Stomach (tissue), 9 donors: Measurements from ENCODE around the gene ZNF354C. TPM values are rescaled to one million over a fixed set of nuclear protein-coding genes. Genes with fewer than 3 reads are reported as not detected.

Source experiments
- DNase-seq, 2 donors: peaks; one replicate each; pipeline versions ENCODE4 v3.0.0 to v3.0.0-alpha.2; 2013 to 2019
- H3K27ac ChIP-seq, 5 donors: fragments of 200-600 bp in 4 of 5; sonication (generic) in 4 of 5; one replicate each; pipeline ENCODE4 v1.5.1; 2013 to 2019; ENCODE audit warnings: mild to moderate bottlenecking in 1 of 5, moderate library complexity in 1 of 5
- H3K27me3 ChIP-seq, 3 donors: fragments of 200-600 bp; sonication (generic); one replicate each; pipeline ENCODE4 v1.5.1; 2017 to 2019; ENCODE audit warnings: mixed run types in 1 of 3
- H3K36me3 ChIP-seq, 4 donors: fragments of 200-600 bp; sonication (generic); 1 replicate in 3 of 4; 2 replicates in 1 of 4; pipeline ENCODE4 v1.5.1; 2016 to 2019
- H3K4me1 ChIP-seq, 4 donors: fragments of 200-600 bp; sonication (generic); one replicate each; pipeline ENCODE4 v1.5.1; 2016 to 2019
- H3K4me3 ChIP-seq, 4 donors: fragments of 200-600 bp; sonication (generic) in 3 of 4; one replicate each; pipeline ENCODE4 v1.5.1; 2016 to 2019; ENCODE audit warnings: mild to moderate bottlenecking in 1 of 4
- H3K9me3 ChIP-seq, 4 donors: fragments of 200-600 bp; sonication (generic); one replicate each; pipeline ENCODE4 v1.5.1; 2016 to 2019
- CTCF ChIP-seq, 7 experiments: fragments of 450-650 bp in 4 of 7; fragments of 200-600 bp in 3 of 7; sonication (generic) in 3 of 7; IDR thresholded peaks; one replicate each; pipeline ENCODE4 v1.5.1; 2016 to 2019; ENCODE audit warnings: antibody characterized with exemption in 7 of 7, control low read depth in 2 of 7, mild to moderate bottlenecking in 1 of 7
- EP300 ChIP-seq: sonication (generic); formaldehyde crosslinking; IDR thresholded peaks from one replicate; pipeline ENCODE4 v1.6.1; 2017; ENCODE audit warnings: antibody characterized with exemption
- POLR2A ChIP-seq, 4 donors: fragments of 450-650 bp; IDR thresholded peaks; one replicate each; pipeline ENCODE4 v1.6.1; 2016; ENCODE audit warnings: antibody characterized with exemption in 4 of 4, control low read depth in 2 of 4, mild to moderate bottlenecking in 1 of 4, moderate library complexity in 1 of 4
- POLR2AphosphoS5 ChIP-seq, 3 donors: sonication (generic); formaldehyde crosslinking; IDR thresholded peaks; one replicate each; pipeline ENCODE4 v1.6.1; 2016; ENCODE audit warnings: antibody characterized with exemption in 3 of 3
- WGBS, 5 donors: extraction: QIAGEN DNeasy Blood & Tissue Kit in 3 of 5; methylation state at CpG; one replicate each; pipeline versions ENCODE4 v1.1.5 to v1.1.7; 2013 to 2018; 5-methylcytosine and 5-hydroxymethylcytosine counted together
- intact Hi-C: fragments of 100-400 bp; cut with DNase I; formaldehyde crosslinking; loops from one replicate; pipeline ENCODE4 v1.15.1; 2023; ENCODE audit warnings: low total_unique reads
- polyA plus RNA-seq, 3 donors: library from polyadenylated mRNA; stranded (reverse); fragments of 200-250 nt; gene quantifications; one replicate each; pipeline ENCODE4 v1.2.3, GENCODE V29; 2013
- total RNA-seq, 5 donors: library from RNA; depleted of rRNA; stranded (reverse); fragments of >200 nt; gene quantifications; one replicate each; pipeline versions ENCODE4 v1.1.0 to v1.2.3, GENCODE V29; 2014 to 2016
- donor health status: healthy with polysubstance abuse.
- donor health status: Bipolar disorder and iron deficiency.
- donor health status: healthy.

ZNF354C gene
- total and polyA plus RNA-seq, 8 donors, result 0.92 to 13.6 (median 1.3) TPM; not detected in 1

GRCh38 chr5:179118756-179119414 lies 58.7 kb downstream of the ZNF354C start:
- H3K4me3 ChIP-seq, result no peak overlapping the region
- no peak for DNase-seq
- intact Hi-C loops, result no loop called here
- no peaks in the 10 kb centered on the region for H3K27me3 ChIP-seq
- no peaks in the 10 kb centered on the region for H3K4me1 ChIP-seq
- TF ChIP-seq POLR2AphosphoS5 (IDR thresholded peaks at IDR 0.05) (no peak), POLR2A (IDR thresholded peaks at IDR 0.05) (no peak), CTCF (IDR thresholded peaks at IDR 0.05) (no peak), EP300 (no peak)
- no peak overlapping the region for H3K27ac ChIP-seq
- H3K36me3 ChIP-seq, result peaks cover 0 to 38% (median 12%) of the 10 kb centered on the region in 4 donors
- 82 to 94% (median 89%) methylated on average over 10 of the region's 10 CpGs for WGBS, 5 donors
- H3K9me3 ChIP-seq, result peaks cover 6 to 91% (median 64%) of the 10 kb centered on the region in 4 donors

DNA sequence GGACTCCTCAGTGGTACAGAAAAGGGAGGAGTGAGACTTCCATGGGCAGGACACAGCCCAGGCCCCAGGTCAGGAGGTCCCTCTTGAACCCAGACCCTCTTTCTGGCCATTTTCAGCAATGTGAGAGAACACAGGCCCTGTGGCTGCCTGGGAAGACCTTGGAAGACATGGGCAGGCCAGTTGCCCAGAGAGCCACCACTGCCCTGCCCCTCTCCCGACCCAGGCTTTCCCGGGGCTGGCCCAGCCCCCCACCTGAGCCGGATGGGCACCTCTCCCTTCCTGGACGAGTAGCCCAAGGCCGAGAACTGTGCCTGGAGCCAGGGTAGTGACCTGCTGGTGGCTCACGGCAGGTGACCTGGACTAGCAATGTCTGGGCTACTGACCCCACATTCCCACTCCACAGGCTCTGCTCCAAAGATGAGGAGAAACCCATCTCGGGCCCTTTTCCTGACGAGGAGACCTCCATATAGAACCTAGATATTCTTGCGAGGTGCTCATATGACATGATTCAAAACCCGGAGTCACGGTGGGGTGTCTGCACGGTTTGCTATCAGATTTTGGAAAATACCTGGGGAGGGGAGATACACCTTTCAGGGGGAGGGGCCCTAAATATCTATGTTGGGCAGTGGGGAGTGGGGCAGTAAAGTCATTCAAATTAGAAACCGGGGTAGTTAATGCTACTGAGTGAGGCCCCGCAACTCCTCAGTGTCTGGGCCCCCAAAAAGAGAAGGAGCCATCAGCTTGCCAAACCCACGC lies 59.4 kb downstream of the ZNF354C start:
- TF ChIP-seq POLR2A (IDR thresholded peaks at IDR 0.05) (no peak), POLR2AphosphoS5 (IDR thresholded peaks at IDR 0.05) (no peak), EP300 (no peak), CTCF (IDR thresholded peaks at IDR 0.05) (no peak)
- Histone ChIP-seq H3K36me3 (peaks cover 0 to 33% (median 10%) of the 10 kb centered on the region in 4 donors), H3K27me3 (no peaks in the 10 kb centered on the region), H3K4me3 (no peak overlapping the region), H3K4me1 (no peaks in the 10 kb centered on the region), H3K27ac (no peak overlapping the region), H3K9me3 (peaks cover 6 to 91% (median 60%) of the 10 kb centered on the region in 4 donors)
- WGBS, 5 donors, result 90 to 95% (median 91%) methylated on average over 15 of the region's 15 CpGs
- intact Hi-C loops, result no loop called here
- peak in 1 of 2 donors; percentile 21 for DNase-seq

DNA sequence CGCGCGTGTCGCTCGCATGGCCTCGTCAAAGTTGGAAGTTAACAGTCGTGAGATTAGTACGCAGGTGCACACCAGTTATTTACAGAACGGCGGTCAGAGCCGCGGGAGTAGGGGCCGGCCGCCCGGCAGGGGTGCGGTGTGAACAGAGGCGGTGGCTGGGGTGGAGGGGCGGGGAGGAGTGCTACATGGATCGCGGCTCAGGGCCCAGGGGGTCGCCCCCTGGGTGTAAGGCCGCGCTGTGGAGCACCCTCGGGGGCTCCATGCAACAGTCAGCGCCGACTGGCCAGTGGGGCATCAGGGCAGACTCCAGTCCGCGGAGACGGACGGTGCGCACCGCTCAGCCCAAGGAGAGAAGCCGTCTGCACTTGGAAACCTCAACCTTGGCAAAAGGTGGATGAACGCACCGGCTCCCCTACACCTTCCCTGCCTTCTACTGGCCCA lies 60.3 kb downstream of the ZNF354C start:
- Histone ChIP-seq H3K27ac (no peak overlapping the region), H3K9me3 (peaks cover 6 to 90% (median 56%) of the 10 kb centered on the region in 4 donors), H3K27me3 (no peaks in the 10 kb centered on the region), H3K4me3 (no peak overlapping the region), H3K4me1 (no peaks in the 10 kb centered on the region), H3K36me3 (peaks cover 0 to 34% (median 12%) of the 10 kb centered on the region in 4 donors)
- WGBS, 5 donors, result 85 to 95% (median 93%) methylated on average over 22 to 35 of the region's 35 CpGs
- intact Hi-C loops, result no loop called here
- TF ChIP-seq CTCF (IDR thresholded peaks at IDR 0.05), result no peak
- TF ChIP-seq POLR2AphosphoS5 (IDR thresholded peaks at IDR 0.05), result no peak
- no peak for TF ChIP-seq EP300
- no peak for TF ChIP-seq POLR2A (IDR thresholded peaks at IDR 0.05)
- DNase-seq, result peak in 1 of 2 donors; percentile 16

GRCh38 chr5:179120951-179121666 lies 60.9 kb downstream of the ZNF354C start:
- H3K27ac ChIP-seq, result no peak overlapping the region
- H3K36me3 ChIP-seq, result peaks cover 0 to 31% (median 14%) of the 10 kb centered on the region in 4 donors
- H3K27me3 ChIP-seq, result no peaks in the 10 kb centered on the region
- H3K4me3 ChIP-seq, result no peak overlapping the region
- peaks cover 6 to 87% (median 53%) of the 10 kb centered on the region in 4 donors for H3K9me3 ChIP-seq
- 61 to 90% (median 87%) methylated on average over 57 to 75 of the region's 75 CpGs for WGBS, 5 donors
- TF ChIP-seq CTCF (IDR thresholded peaks at IDR 0.05) (no peak), EP300 (no peak), POLR2A (IDR thresholded peaks at IDR 0.05) (no peak), POLR2AphosphoS5 (IDR thresholded peaks at IDR 0.05) (no peak)
- intact Hi-C loops, result no loop called here
- no peaks in the 10 kb centered on the region for H3K4me1 ChIP-seq
- peak in 1 of 2 donors; percentile 24 for DNase-seq
